Activated CD4-positive, alpha-beta T cell treated with anti-CD3 and anti-CD28 coated beads, Interleukin-2, Interleukin-4, amounts not matched to agents 100 ng/mL and 50 ng/mL, durations not matched to agents 16 hours and 8 hours (primary cell): Measurements from ENCODE around the gene SNX5.

ENCODE experiments used
- DNase-seq: peaks from one replicate; pipeline ENCODE4 v3.0.0-alpha.2; 2020; ENCODE audit warnings: low spot score

SNX5 gene

GRCh38 chr20:17968366-17969277 lies at the start of gene SNX5, which contains the start of gene MGME1:
Gene SNX5, minus strand, starts transcription at chr20:17968794. Its CDS starts 369 bp downstream, at chr20:17968425.
Gene MGME1, plus strand, starts transcription at chr20:17969018. Its CDS starts 842 bp downstream, at chr20:17969860.
- DNase-seq: peak; percentile 100

GRCh38 chr20:18018100-18018499 lies 49.5 kb upstream of the SNX5 start:
- DNase-seq: no peak

GRCh38 chr20:18016772-18017171 lies 48.2 kb upstream of the SNX5 start:
- no peak for DNase-seq

GRCh38 chr20:18014411-18014810 lies 45.8 kb upstream of the SNX5 start:
- DNase-seq: no peak

- no peak for DNase-seq
These were observed 44.3 kb upstream of the SNX5 start for GRCh38 chr20:18012901-18013300.

- no peak for DNase-seq
These were observed 43.5 kb upstream of the SNX5 start for GRCh38 chr20:18011951-18012645.

- DNase-seq: no peak
These were observed 42.9 kb upstream of the SNX5 start for GRCh38 chr20:18011482-18011881.

- no peak for DNase-seq
These were observed 40.5 kb upstream of the SNX5 start for GRCh38 chr20:18009116-18009515.

GRCh38 chr20:18007534-18008292 lies 39.1 kb upstream of the SNX5 start:
- DNase-seq: no peak

GRCh38 chr20:18006684-18007083 lies 38.1 kb upstream of the SNX5 start:
- DNase-seq: no peak

- no peak for DNase-seq
These were observed 37.4 kb upstream of the SNX5 start for GRCh38 chr20:18005990-18006364.

GRCh38 chr20:18005170-18005989 lies 36.8 kb upstream of the SNX5 start:
- DNase-seq: no peak

GRCh38 chr20:18004384-18005031 lies 35.9 kb upstream of the SNX5 start:
- DNase-seq: no peak

- no peak for DNase-seq
These were observed 35.3 kb upstream of the SNX5 start for GRCh38 chr20:18003897-18004296.

GRCh38 chr20:18001131-18001921 lies 32.7 kb upstream of the SNX5 start:
- no peak for DNase-seq

- no peak for DNase-seq
These were observed 31.0 kb upstream of the SNX5 start for GRCh38 chr20:17999566-17999965.

GRCh38 chr20:17998446-17998845 lies 29.9 kb upstream of the SNX5 start:
- DNase-seq: no peak

GRCh38 chr20:17995967-17996819 lies 27.6 kb upstream of the SNX5 start:
- peak; percentile 70 for DNase-seq

- no peak for DNase-seq
These were observed 25.0 kb upstream of the SNX5 start for GRCh38 chr20:17993546-17993945.
